OCI-LY3 (cell line): Measurements from ENCODE around the gene SLIT1.

Experiments used
- EZH2phosphoT487 ChIP-seq: fragments of 200-600 bp; shearing (Covaris generic); IDR thresholded peaks from 2 replicates; pipeline ENCODE4 v1.6.1; 2018; ENCODE audit warnings: antibody characterized with exemption, mixed run types, low read depth
- TF ChIP-seq, protein P1 (sequence below): fragments of 200-600, 300-600 bp; sonication (generic); IDR thresholded peaks from 2 replicates; pipeline ENCODE4 v1.5.1; 2014; ENCODE audit warnings: antibody characterized with exemption, low read length, low read depth

DNA sequence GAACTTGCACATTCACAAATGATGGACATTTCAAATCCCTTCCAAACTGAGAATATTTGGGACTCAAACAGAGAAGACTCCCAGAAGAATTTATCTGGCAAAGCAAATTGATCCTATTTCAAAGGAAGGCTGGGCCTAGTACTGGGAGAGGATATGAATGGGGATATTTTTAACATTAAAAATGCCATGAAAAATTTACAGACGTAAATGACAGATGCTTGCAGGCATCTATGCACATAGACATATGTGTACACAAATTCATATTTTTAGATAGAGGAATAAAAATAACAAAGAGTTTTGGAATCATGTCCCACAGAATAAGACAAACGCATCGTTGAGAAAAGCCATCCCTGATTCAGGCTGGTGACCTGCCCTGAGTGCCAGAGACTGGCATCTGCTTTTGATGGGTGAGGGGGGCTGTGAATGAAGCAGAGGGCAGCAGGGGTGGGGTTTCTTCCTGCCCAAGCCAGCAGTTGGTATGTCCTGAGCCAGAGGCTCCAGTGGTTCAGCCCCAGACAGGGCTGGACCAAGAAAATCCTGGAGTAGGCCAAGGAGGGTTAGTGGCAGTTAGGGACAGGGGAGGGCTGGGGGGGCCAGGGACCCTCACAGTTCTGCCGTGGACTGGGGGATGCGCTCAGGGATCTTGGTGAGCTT, 138.5 kb downstream of the SLIT1 start:
- TF ChIP-seq, protein P1, sequence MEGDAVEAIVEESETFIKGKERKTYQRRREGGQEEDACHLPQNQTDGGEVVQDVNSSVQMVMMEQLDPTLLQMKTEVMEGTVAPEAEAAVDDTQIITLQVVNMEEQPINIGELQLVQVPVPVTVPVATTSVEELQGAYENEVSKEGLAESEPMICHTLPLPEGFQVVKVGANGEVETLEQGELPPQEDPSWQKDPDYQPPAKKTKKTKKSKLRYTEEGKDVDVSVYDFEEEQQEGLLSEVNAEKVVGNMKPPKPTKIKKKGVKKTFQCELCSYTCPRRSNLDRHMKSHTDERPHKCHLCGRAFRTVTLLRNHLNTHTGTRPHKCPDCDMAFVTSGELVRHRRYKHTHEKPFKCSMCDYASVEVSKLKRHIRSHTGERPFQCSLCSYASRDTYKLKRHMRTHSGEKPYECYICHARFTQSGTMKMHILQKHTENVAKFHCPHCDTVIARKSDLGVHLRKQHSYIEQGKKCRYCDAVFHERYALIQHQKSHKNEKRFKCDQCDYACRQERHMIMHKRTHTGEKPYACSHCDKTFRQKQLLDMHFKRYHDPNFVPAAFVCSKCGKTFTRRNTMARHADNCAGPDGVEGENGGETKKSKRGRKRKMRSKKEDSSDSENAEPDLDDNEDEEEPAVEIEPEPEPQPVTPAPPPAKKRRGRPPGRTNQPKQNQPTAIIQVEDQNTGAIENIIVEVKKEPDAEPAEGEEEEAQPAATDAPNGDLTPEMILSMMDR, result no peak
- TF ChIP-seq EZH2phosphoT487, result no peak
